HG02885 (cell line): ENCODE results near the gene ETAA1.

Source experiments
- ATAC-seq: cut with Tn5 transposase; IDR thresholded peaks from one replicate; pipeline ENCODE4 v1.9.1; 2021; ENCODE audit warnings: mild to moderate bottlenecking; ENCODE audit not compliant: unreplicated experiment, poor library complexity

ETAA1 gene

DNA sequence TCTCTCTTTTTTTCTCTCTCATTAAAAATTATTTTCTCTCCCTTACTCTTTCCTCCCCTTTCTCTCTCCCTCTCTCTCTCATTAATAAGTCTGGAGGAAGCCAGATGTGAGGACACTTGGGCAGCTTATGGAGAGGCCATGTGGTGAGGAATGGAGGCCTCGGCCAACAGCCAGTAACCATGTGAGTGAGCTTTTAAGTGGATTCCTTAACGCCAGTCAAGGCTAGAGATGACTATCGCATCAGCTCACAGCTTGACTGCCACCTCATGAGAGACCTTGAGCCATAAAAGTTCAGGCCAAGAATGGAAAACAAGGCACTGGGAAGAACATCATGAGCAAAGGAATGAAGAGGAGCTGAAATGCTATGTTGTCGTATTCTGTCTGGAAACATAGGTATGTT, 39.1 kb downstream of the ETAA1 start:
- ATAC-seq = no peak

DNA sequence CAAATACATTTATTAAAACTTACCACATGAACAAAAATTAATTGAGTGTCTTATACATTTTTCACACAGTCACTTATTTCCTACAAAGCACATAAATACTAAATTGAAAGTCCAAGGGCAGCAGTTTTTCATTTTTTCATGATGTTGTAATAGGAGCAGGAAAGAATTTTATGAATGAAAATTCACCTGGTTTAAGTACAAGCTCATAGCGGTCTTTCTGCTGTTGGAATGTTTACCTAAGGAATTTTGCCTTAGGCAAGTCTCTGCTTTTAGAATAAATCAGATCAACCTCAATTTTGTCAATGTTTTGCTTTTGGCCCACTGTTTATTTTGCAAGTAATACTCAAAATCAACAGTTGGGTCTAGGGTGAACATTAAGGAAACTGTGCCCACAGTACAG, 40.0 kb downstream of the ETAA1 start:
- ATAC-seq = no peak

DNA sequence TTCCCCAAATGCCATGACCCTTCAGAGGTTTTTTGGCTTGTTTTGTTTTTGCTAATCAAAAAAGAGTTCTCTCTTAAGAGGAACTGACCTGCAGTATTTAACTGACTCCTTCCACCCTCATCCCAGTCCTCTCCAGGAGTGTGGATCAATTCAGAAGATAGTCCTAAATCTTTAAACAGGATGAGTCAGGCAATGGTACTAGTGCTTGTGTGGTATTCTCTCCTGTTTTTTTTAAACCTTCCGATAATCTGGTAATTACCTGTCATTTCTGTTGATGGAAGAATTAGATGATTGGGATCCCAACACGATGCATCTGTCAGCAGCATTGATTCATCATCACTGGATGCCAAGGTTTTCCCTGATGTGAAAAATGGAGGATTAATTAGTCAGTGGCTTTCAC, 41.2 kb downstream of the ETAA1 start:
- no peak for ATAC-seq

DNA sequence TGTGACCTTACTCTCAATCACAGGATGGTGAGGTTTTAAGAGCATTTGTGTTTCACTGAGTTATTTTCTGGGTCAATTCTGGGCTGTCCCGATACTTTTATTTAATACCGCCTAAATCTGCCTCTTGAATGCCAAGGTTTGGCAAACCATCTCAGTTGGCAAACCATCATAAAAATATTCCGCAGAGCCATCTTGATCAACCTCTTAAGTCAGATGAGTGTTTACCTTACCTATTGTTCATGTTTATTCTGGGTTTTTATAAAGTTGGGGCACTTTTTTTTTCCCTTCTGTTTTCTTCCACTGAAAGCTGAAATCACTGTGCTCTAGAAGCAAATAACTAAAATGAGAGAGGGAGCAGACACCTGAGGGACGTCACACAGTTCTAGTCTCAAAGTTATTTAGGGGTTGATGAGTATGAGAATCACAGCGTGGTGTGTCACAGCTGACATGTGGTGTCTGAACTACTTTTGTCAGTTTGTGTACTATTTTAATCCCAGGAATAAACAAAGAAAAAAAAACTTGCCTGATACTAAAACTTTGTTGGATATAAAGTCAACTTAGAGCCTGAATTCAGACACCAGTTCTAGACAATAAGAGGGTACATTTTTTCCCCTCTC, 48.6 kb downstream of the ETAA1 start:
- no peak for ATAC-seq

DNA sequence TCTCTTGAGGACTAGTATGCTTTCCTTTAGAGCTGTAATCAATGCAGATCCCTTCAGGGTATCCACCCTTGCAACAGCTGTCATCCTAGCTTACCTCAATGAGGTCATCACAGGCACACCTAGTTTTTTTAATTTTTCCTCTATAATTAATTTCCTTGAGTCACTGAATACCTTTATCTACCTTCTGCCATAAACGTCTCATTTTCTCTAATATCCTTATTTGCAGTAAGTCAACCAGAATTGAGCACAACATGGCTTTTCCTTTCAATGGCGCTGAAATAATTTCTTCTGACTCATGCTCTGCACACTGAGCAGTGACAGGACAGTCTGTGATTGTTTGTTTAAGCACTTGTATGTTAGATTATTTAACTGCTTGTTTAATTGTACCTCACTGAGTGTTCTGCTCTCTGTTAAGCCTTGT, 49.4 kb downstream of the ETAA1 start:
- ATAC-seq = no peak

DNA sequence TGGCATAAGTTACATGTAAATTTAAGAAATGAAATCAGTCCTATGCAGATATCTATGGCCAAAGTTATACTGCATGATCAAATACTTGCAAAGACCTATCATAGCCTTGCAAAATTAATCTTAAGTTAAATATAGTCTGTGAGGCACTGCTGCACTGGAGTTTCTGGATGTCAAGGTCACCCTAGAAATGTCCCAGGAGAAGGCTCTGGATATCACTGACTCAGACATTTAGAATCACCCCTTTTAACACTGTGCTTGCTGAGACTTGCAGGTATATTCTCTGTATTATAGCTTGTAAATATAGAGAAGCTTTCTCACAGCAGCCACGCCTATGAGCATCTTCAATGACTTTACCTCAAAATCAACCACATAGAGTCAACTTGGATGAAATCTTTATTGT, 51.5 kb downstream of the ETAA1 start:
- no peak for ATAC-seq

DNA sequence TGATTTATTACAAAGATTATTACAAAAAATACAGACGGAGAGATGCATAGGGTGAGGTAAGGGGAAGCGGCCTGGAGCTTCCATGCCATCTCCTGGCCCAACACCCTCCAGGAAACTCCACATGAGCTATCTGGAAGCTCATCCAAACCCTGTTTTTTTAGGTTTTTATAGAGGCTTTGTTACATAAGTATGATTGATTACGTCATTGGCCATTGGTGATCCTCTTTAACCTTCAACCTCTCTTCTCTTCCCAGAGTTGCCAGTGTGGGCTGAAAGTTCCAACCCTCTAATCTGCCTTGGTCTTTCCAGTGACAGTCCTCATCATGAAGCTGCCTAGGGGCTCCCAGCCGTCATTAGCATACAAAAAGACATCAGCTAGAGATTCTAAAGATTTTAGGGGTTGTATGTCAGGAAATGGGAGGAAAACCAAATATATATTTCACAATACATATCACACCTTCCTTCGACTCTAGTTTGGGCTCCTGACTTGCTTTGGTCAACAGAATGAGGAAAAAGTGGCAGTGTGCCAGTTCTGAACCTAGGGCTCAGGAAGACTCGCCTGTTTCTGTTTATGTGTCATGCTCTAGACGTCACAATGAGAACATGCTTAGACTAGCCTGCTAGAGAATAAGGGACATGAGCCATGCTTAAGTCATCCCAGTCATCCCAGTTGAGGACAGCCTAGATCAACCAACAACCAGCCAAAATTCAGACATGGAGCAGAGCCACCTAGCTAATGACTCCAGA, 54.1 kb downstream of the ETAA1 start:
- no peak for ATAC-seq

DNA sequence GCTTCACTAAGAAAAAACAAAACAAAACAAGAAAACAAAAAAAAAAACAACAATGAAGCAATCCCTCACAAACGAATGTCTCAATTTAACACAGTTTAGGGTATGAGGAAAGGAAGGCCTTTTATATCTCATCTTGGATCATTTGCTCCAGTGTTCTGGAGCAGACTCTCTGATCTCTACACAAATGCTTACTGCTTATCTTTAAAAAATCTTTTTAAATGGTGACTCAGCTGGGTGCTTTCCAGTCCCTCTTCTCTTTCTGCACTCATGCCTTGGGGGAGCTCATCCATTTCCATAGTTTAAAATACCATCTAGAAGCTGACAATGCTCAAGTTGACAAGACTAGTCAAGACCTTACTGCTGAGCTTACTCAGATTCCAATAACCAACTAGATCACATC, 56.2 kb downstream of the ETAA1 start:
- no peak for ATAC-seq

DNA sequence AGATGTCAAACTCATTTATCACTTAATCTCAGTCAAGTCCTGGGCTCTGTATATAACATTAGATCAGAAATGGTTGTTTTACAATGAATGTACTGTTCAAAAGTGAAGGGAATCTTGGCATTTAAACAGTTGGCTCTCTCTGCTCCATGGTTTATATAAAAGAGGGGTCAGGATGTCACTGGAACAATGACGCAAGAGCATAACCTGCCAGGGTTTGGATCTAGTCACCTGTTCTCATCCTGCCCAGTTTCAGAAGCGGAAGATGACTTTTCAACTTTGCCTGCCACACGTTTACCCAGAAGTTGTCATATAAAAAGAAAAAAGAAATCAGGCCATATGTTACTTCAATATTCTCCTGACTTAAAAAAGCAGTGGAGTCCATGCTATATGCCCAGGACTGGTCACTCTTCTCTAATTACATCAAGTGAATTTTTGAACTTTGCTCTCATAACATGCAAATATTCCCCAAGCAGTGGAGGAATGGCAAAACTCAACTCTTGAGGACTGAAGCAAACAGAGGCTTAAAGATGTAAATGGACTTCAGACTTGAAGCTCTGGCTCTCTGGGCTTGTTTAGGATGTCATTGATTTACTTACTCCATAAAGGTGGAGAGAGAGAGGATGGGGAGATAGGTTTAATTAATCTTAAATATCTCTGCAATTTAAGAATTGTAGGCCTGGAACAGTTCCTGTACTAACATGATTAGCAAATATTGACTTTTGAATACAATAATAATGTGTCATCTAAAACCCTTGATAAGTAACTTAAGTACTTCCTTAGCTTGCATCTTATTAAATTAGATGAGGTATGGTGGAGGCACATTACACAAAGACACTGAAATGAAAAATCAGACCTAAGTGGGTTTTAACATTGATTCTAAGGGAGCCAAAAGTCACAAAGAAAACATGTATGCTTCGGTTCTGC, 58.3 kb downstream of the ETAA1 start:
- ATAC-seq = no peak

DNA sequence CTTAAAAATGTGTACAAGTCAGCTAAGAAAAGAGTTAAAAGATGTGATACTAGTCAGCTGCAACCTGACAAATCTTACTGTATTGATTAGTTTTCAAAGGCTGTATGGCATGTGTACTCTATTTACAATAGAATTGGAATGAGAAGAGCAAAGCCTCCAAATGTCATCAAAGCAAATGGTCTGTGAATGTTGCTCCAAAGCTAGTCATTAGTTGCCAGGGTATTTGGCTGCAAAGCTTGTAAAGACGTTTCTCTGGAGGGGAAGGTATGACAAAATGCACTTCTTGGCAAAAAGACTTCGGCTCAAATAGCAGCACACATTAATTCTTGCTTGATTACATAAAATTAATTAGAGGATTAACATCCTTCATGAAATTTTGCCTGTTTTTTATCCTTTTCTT, 59.3 kb downstream of the ETAA1 start:
- no peak for ATAC-seq

DNA sequence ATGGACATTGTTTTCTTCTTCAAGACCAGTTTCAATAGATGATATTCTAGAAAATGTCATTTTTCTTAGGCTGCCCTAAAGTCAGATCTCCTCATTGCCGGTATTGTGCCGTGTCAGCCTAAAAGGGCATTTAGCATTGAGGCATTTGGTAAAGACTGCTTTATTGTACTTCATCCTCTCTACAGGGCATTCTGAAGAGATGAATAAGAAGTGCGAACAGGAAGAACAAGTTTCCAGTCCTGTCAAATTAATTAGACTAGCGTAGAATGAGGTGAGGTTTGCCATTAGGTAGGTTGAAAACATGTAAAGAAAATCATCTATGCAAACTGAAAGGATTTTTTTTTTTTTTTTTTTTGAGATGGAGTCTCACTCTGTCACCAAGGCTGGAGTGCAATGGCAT, 60.6 kb downstream of the ETAA1 start:
- ATAC-seq = no peak

DNA sequence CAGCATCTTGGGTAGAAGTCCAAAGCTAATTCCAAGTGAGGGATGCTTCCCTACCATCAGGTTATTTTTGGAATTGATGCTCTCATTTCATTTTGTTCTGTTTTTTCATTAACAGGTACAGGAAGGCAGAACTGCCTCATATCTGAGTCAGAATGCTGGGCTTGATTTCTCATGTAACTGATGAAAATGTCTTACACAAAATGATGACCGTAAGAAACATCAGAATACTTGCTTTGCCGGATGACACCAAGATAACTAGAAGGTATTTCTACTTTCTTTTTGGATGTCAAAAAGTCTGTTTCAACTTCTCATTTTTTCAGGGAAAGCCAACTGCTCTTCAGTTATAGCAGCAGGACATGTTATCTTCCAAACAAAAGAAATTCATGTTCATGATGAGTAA, 62.6 kb downstream of the ETAA1 start:
- ATAC-seq = no peak
